T-helper 1 cell (primary cell): ENCODE measurements around the gene CNOT8.
"Not testable (repeated sequence)": the region's sequence is repeated elsewhere in the genome, so short reads cannot be mapped to it uniquely, and the experiment has no call there.

Experiments
- DNase-seq, 5 donors: peaks; one replicate each; pipeline ENCODE4 v3.0.0-alpha.2; 2012 to 2020
- total RNA-seq, 4 donors: gene quantifications; one replicate each; lab custom pipeline; 2026; lab: John Stamatoyannopoulos, UW

The CNOT8 gene
- 92.6 to 134 (median 116) reads per million in 4 donors for total RNA-seq

DNA sequence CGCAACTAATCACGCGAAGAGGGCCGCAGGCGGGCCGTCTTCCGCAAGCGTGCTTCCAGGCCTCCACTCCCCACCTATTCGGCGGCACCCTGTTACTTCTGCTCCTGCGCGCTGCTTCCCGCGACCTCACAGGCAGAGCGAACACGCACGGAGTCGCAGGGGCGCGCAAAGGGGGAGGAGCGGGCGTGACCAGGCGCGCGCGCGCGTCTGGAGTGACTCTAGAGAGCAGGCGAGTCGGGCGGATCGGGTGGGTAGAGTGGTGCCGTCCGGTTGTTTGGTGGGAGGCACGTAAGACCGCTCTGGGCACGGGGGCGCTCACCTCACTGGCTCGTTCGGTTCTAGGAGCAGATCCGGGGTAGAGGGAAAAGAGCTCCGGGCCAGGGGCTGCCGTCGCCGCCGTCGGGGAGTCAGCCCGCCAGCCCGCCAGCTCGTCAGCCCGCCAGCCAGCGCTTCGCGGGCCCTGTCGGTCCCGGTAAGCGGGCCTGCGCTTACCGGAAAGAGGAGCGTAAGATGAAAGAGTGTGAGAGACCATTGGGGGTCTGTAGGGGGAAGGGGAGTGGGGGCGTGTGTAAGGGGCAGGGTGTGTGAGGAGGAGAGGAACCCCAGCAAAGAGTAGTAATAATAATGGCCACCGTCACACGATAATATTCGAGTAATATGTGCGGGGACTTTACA lies at the start of gene CNOT8:
Gene CNOT8 (plus strand): TSS at position 331 of the 675 bp plus-strand sequence. CDS start 4,652 bp downstream, outside the sequence.
- peak; percentile 91 to 98 (median 95) for DNase-seq

DNA sequence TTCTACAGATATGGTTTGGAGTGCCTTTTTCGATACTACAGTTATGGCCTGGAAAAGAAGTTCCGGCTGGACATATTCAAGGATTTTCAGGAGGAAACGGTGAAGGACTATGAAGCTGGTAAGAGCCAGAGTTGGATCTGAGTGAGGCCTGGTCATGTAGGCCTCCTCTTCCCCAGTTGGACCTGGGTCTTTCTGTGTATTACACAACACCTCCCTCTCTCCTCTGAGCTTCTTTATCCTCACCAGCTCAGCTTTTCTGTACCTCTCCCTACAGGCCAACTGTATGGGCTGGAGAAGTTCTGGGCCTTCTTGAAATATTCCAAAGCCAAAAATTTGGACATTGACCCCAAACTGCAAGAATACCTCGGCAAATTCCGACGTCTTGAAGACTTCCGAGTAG lies 47.2 kb upstream of the CNOT8 start:
- DNase-seq = no peak

DNA sequence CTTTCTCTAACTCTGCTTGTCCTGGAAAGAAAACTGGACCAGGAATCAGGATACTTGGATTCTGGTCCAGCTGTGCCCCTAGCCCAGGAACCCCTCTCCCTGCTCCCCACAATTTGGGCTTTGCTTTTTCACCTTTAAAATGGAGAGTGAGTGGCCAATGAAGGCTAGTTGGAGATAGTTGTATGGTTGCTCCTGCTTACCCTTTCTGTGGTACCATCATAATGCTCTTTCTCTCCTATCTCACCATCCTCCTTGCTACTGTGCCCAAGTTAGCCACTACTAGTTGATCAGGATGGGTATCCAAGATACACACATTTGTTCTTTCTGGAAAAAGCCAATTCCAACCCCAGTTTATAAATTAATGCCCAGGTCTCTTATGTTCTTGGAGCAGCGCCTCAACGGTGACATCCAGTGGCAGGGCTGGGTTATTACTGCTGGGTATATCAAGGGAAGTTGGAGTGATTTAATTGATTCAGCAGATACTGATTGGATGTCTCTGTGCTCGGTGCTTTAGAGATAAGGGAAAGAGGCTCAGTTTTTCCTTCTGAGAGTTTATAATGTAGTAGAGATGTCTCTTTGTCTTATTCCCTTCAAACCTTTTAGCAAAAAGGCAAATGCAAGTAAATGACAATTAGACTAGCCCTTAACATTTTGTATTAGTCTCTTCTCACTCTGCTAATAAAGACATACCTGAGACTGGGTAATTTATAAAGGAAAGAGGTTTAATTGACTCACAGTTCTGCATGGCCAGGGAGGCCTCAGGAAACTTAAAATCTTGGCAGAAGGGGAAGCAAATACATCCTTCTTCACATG lies 46.6 kb upstream of the CNOT8 start:
- peak; percentile 22 to 59 (median 47) for DNase-seq

DNA sequence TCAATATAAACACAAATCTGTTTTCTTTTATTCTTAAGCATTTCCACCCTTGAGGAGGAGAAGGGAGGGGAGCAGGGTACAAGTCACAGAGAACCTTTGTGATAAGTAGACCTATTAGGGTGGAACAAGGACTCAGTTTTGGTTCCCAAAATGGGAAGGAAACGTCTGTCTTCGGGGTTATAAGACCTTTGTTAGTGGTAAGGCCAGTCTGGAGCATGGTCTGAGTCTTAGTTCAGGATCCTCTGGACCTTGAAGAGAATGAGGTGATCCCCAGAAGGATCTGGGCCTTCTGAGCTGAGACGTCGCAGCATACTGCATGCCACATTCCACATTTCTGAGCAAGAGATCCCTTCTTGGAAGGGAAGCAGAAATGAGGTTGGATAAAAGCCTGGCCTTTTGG lies 45.3 kb upstream of the CNOT8 start:
- DNase-seq = no peak

DNA sequence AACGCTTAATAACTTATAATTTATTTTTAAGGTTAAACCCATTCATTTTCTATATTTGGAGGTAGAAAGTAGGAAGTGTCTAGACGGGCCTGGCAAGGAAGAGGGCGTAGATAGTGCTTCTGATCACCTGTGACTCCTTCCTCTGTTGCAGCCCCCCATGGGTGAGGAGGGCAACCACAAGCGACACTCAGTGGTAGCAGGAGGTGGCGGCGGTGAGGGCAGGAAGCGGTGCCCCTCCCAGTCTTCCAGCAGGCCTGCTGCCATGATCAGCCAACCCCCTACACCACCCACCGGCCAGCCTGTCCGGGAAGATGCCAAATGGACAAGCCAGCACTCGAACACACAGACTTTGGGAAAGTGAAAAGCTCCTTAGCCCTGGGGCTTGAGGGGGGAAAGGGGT lies 44.7 kb upstream of the CNOT8 start:
- peak in 3 of 5 donors; percentile 8 to 16 (median 15) for DNase-seq

DNA sequence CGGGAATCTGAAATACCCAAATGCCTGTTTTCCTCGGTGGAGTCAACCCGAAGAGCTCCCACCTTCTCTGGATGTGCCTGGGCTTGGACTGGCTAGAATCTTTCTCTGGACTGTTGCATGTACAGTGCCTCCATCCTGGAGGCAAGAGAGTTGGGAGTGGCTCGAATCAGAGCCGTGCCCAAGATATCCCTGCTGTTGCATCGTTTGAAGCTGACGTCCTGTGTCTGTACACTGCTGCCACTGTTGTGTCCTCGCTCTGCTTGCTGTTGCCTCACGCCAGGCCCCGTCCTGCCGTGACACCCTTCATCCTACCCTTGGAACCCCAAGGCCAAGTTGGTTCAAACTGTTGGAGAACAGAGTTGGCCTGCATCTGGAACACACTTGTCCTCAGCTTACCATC lies 43.4 kb upstream of the CNOT8 start:
- DNase-seq = no peak

DNA sequence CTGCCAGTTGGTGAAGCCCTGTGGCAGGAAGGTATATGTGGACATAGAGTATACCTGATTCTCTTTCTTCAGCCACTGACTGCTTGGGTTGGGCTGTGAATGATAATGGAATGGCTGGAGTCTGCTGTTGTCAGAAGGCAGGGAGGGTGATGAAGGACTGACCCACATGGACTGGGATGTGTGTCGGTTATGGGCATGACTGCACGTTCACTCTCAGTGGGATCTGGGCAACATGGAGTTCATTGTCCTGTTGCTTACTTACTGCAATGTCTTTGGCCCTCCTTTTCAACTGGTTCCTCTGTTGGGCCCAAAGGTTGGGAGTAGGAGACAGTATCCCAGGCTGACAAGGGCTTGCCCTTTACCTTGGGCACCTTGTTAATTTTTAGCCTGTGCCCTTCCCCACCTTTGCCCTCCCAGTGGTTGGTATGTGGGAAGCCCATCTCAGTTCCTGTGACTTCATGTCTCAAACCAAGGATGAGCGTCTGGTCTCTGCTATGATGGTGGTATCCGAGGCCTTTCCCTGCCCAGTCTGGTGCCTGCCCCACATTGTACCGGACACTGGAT lies 42.7 kb upstream of the CNOT8 start:
- DNase-seq = no peak

DNA sequence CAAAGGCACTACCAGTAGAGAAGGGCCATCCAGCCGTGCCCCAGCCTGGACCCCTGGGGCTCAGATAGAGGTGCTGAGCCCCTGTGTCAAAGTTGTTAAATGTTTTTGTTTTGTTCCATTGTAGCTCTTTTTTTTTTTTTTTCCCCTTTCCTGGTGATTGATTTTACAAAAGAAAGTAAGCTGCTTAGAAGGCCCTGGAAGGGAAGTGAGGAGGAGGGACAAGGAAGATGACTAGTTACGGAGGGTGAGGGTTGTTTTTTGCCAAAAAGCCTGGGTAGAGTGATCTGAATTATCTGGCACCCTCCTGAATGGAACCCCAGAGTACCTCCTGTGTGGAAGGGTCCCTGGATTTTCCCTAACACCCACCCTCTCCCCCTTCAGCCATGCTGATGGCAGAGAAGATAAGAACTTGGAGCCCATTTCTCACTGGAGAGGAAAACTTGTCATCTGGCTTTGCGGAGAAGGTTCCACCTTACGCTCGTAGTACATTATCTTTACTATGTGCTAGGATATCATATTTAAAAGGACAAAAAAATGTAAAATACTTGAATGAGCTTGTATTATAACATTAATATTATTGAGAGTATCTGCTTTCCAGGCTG lies 41.4 kb upstream of the CNOT8 start:
- no peak for DNase-seq

DNA sequence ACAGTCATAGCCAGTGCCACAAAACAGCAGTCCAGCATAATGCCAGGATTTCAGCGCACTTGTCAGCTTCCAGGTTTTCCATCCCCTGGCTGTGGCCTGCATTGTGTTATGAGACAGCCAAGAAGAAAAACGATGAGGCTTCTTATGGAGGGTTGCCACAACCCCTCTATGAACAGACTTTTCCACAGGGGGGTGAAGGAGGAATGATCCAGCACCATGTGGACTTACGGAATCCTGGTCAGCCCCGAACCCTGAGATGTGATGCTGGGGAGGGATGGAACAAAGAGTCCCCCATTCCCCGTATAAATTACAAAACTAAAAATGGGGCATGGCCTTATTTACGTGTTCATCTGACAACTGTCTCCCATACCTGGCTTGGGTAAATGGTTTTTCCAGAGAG lies 40.6 kb upstream of the CNOT8 start:
- no peak for DNase-seq

DNA sequence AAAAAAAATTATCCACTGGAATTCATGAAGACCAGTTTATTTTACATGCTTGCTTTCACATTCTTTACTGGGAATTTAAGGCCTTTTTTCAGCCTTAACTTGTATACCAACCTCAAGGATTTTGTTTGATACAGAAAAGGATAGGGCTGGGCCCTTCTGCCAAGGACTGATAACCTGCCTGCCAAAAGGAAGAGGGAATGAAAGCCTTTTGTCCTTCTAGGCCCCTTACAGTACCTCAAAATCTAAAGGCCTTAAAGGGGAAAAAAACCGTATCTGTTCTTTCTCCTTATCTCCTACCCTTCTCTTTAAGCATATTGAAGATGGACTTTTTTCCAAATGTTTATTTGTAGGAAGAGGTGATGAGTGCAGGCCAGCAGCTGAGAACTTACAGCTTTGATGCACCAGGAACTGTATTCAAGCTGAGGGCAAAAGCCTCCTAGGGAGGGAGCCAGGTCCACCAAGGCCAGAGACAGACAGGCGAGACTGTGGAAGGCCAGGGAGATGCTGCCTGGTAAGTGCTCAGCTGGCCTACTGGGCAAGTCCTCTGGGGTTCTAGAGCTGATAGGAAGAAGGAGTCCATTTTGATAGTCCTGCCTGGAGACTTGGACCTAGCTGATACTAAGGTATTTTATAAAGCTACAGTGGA lies 39.8 kb upstream of the CNOT8 start:
- DNase-seq = no peak

DNA sequence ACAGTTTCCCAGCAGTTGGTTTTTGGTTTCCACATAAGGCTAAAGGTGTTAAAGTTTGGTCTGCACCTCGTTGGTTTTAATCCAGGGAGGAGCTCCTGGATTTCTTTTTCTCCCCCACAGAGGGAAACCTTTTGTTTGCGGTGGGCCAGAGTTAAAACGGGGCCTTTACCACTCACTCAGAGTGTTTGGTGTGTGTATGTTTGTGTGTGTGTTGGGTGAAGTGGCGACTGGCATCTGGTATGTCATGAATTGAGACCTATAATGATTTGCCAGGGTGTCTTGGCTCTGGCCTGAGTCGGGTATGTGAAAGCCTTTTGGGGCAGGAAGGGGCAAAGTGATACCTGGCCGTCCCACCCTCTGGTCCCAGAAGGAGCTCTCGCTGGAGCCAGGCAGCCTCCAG lies 38.9 kb upstream of the CNOT8 start:
- no peak for DNase-seq

DNA sequence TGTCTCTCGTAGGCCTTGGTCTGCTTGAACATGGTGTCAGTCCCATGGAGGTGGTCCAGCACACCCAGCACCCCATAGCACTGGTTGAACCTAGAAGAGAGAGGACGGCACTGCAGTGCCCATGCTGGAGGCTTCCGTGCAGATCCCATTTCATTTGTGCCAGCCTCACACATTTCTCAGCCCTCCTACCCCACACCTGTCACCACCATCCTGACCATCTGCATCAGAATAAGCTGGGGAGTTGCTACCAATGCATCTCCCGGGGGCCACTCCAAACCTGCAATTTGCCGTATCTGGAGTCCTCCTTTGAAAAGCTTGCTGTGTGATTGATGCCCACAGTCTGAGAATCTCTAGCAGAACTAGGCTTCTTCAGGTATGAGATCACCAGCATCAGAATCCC lies 38.0 kb upstream of the CNOT8 start:
- no peak for DNase-seq

DNA sequence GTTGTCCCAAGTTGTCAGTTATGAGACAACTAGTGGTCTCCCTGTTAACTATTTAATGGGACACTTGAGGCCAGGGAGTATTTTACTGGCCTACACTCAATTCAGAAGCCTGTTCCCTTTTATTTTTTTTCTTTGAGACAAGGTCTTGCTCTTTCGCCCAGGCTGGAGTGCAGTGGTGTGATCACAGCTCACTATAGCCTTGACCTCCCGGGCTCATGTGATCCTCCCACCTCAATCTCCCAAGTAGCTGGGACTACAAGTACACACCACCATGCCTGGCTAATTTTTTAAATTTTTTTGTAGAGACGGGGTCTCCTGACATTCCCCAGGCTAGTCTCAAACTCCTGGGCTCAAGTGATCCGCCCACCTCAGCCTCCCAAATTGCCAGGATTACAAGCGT lies 35.5 kb upstream of the CNOT8 start:
- not testable (repeated sequence) for DNase-seq

DNA sequence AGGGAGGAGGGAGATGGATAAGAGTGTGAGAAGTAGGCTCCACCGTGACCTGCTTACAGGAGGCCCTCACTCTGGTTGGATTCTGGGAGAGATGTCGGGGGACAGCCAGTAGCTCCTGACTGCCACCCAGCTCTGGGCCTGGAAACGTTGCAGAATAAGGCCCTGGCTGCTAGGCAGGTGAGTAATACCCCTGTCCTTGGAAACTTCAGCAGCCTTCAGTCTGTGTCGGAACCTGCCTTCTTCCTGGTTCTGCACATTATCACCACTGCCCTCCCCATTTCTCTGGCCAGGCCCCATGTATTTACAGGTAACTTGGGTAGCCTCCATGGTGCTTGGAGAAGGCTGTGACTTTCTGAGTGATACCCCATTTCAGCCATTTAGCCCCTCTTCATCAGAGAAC lies 34.8 kb upstream of the CNOT8 start:
- DNase-seq = no peak

DNA sequence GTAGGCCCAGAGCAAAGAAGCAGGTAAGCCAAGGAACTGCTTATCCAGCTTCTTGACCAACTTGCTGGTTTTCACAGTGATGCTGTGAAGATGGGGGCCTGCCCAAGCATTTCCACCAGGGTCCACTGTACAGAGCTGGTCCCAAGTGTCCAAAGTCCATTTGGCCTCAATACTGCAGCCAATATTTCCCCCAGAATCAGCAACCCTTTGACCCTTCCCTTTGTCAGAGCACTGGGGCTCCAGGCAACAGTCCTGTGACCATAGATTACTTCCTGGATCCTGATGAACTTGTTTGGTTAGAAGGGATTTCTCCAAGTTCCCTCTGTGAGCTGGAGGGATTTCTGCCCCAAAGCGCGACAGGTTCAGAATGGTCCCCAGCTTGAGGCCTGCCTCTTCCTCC lies 34.4 kb upstream of the CNOT8 start:
- no peak for DNase-seq

DNA sequence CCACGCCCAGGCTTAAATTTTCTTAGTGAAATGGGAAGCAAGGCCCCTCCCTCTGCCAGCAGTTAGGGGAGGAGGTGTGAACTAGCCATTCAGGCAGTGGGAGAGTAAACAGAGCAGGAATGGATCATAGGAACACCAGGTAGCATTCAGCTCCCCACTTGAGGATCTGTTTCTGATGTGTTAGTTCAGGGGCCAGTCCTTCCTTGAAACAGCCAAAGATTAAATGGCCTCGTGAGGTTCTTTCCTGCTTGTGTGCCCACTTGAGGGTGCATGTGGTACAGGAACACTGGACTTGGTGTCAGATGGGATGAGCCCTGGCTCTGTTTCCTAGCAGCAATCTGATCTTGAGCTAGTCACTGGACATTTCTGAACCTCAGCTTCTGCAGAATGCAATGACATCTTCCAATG lies 29.2 kb upstream of the CNOT8 start:
- no peak for DNase-seq

DNA sequence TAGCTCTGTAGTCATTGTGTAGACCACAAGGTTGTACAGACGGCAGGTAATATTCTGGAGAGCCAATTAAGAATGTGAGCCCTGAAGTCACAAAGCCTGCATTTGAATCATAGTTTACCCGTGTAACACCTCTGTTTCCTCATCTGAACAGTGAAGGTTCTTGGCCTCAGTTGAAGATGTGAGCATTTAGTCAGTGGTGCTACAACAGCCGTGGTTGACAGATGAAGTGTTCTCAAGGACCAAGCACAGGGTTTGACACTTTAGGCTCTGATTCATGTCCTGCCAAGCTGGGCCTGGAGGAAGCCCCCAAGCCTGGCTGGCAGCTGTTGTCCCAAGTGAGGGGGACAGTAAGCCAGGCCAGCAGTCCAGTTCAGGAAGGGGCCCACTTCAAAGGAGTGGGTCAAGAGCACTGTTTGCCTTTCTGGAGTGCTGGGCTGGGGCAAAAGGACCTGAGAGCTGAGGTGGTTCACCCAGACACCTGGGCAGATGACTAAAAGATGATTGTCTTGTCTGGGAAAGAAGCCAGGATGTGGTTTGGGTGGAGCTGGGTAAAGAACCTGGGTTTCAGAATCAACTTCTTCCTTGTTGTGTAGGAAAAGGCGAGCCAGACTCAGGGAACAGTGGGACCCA lies 28.7 kb upstream of the CNOT8 start:
- peak in 2 of 5 donors; percentile 3 to 54 for DNase-seq

DNA sequence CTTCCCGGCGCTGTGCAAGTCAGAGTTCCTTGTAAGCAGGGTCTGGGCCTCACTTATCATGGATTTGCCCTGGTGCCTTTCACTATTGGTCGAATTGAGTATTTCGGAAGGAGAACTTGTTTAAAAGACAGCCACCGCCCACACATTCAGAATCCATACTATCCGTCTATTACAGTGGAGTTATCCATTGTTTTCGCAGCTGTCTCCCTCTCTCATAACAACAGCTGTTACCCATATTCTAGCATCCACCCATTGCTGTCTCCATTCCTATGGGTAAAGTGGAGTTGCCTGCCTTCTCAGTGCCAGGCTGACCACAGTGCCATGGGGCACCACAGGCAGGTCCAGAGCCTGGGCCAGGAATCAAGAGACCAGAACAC lies 28.2 kb upstream of the CNOT8 start:
- no peak for DNase-seq

DNA sequence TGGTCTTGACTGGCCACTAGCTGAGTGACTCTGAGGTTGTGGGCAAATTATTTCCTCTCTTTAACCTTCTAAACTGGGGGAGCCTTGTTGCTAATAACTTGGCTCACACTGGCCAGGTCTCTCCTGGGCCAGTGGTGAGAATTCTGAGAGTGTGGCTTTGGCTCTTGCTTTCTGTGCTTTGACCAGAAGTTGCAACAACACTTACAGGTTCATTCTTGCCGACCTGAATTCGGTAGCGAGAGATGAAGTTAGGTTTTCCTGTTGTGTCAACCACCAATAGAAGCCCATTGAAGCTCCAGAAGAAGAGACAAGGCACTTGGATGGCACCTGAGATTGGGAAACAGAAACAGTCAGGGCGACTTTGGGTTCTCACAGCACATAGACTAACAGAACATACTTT lies 27.8 kb upstream of the CNOT8 start:
- DNase-seq = no peak

DNA sequence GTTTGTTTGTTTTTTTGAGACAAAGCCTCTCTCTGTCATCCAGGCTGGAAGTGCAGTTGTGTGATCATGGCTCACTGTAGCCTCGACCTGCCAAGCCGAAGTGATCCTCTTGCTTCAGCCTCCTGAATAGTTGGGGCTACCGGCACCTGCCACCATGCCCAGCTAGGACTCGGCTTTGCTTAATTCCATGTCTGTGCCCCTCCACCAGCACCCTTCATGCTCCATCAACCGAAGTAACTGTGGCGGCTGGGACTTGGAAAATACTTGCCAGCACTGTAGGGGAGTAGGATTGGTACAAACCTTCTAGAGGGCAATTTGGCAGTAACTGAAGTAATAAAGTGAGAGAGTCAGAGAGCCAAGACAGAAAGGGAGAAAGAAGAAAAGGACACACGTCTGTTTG lies 27.0 kb upstream of the CNOT8 start:
- DNase-seq = no peak

DNA sequence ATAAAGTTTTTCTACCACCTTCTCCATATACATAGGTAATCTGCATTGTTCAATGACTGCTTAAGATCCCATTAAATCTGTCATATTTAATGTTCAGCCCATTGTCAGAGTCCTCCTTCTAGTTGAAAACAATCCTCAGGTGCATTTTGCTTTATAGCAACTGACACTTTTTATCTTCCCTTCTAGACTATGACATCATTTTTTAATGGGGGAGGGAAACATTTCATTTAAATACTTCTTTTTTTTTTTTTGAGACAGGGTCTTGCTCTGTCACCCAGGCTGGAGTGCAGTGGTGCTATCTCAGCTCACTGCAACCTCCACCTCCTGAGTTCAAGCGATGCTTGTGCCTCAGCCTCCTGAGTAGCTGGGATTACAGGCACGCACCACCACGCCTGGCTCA lies 25.6 kb upstream of the CNOT8 start:
- not testable (repeated sequence) for DNase-seq

DNA sequence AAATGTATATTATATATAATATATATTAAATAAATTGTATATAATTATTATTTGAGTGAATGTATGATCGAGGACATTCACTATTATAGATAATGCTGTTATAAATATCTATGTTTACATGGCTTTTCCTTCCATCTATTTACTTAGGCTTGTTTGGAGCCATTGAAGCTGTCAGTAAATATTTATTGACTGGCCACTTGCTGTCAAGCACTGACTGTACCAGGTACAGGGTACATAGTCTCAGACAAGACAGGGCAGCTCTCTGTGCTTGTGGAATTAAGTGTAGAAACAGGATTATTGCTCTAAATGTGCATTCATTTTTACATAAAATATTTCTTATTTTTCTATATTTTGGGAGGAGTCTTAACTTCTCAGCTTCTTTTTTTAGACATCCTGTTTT lies 24.4 kb upstream of the CNOT8 start:
- DNase-seq = no peak

DNA sequence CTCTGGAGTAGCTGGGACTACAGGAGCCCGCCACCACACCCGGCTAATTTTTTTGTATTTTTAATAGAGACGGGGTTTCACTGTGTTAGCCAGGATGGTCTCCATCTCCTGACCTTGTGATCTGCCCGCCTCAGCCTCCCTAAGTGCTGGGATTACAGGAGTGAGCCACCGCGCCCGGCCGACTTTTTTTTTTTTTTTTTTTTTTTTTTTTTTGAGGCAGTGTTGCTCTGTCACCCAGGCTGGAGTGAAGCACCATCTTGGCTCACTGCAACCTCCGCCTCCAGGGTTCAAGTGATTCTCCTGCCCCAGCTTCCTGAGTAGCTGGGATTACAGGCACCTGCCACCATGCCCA lies 22.8 kb upstream of the CNOT8 start:
- DNase-seq = not testable (repeated sequence)
